ENCODE measurements around the gene MRPL10. TPM values are rescaled to one million over a fixed set of nuclear protein-coding genes. Genes with fewer than 3 reads are reported as not detected.
A peak's percentile ranks its signal among the peaks of the same experiment; 100 is the strongest.

MRPL10 gene
- total and polyA plus RNA-seq, 10 of the 15 experiments (the other 5 are each of a cell fraction or from before 2014, with no cell fraction given): 18.9 to 61.9 (median 47.3) TPM

DNA sequence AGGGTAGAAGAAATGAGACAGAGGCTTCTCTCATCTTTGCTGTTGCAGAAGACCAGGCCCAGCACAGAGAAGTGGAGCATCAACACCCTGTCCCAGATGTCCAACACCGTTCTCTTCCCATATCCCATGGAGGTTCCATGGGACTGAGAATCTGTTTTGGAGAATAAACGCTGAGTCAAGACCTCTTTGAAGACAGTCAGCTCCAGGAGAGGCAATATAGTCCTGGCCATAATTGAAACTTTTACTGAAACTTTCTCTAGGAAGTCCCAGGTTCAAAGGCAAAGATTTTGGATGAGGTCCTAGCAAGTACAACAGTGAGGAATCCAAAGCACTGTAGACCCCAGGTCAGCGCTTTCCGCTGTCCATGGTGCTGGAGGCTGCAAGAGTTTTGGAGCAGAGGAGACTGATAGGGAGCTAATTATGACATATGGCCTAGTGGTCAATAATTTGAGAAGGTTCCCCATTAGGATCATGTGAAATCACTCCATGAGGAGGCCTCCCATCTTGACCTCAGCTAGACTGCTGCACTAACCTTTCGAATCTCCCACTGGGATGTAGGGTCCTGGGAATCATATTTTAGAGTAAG is 45.7 kb downstream of the MRPL10 start:
- no peaks in the 10 kb centered on the region for H3K4me1 ChIP-seq (ENCODE audit: control insufficient read depth, insufficient read depth, low read length)
- ChIA-PET RAD21 (ENCODE audit: unreplicated experiment) (interaction anchor here (1.3 kb wide), 1 partner anchor 91 kb away, joined by 3 read pairs; no protein-coding TSS in a partner anchor), POLR2A (interaction anchor here (0.6 kb wide), 2 partner anchors 92 to 138 kb away, joined by 3 read pairs; no protein-coding TSS in a partner anchor), SMC1A (ENCODE audit: uncharacterized antibody, unreplicated experiment) (interaction anchor here (1.9 kb wide), 1 partner anchor 93 kb away, joined by 4 read pairs; no protein-coding TSS in a partner anchor), CTCF (interaction anchor here (2.3 kb wide), 1 partner anchor 16 kb away, joined by 6 read pairs; no protein-coding TSS in a partner anchor)
- H3K36me3 ChIP-seq (ENCODE audit: control insufficient read depth in 2 of 2, insufficient read depth in 2 of 2, low read length in 1 of 2): no peaks in the 10 kb centered on the region
- ATAC-seq (0 out of 3 replicates have a peak, but pooled peaks have one; percentile 47), DNase-seq (ENCODE audit: low read depth, low spot score) (no peak), FAIRE-seq (no peak)
- H2AFZ ChIP-seq (ENCODE audit: control insufficient read depth, low read depth, low read length): no peak overlapping the region
- H3K79me2 ChIP-seq (ENCODE audit: control insufficient read depth, insufficient read depth, low read length): no peaks in the 10 kb centered on the region
- H3K27ac ChIP-seq (ENCODE audit: control insufficient read depth, insufficient read depth): no peak overlapping the region
- no peak overlapping the region for H3K4me3 ChIP-seq
- H3K9me3 ChIP-seq (replicated peaks; ENCODE audit: control insufficient read depth, insufficient read depth, low read length): no peaks in the 10 kb centered on the region
- no peaks in the 10 kb centered on the region for H4K20me1 ChIP-seq (ENCODE audit: control insufficient read depth, insufficient read depth)
- no peak overlapping the region for H3K4me2 ChIP-seq (ENCODE audit: control insufficient read depth, insufficient read depth)
- BruUV-seq (replicated peaks): no TSS peak
- TF ChIP-seq, protein P1, sequence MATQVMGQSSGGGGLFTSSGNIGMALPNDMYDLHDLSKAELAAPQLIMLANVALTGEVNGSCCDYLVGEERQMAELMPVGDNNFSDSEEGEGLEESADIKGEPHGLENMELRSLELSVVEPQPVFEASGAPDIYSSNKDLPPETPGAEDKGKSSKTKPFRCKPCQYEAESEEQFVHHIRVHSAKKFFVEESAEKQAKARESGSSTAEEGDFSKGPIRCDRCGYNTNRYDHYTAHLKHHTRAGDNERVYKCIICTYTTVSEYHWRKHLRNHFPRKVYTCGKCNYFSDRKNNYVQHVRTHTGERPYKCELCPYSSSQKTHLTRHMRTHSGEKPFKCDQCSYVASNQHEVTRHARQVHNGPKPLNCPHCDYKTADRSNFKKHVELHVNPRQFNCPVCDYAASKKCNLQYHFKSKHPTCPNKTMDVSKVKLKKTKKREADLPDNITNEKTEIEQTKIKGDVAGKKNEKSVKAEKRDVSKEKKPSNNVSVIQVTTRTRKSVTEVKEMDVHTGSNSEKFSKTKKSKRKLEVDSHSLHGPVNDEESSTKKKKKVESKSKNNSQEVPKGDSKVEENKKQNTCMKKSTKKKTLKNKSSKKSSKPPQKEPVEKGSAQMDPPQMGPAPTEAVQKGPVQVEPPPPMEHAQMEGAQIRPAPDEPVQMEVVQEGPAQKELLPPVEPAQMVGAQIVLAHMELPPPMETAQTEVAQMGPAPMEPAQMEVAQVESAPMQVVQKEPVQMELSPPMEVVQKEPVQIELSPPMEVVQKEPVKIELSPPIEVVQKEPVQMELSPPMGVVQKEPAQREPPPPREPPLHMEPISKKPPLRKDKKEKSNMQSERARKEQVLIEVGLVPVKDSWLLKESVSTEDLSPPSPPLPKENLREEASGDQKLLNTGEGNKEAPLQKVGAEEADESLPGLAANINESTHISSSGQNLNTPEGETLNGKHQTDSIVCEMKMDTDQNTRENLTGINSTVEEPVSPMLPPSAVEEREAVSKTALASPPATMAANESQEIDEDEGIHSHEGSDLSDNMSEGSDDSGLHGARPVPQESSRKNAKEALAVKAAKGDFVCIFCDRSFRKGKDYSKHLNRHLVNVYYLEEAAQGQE (IDR thresholded peaks at IDR 0.05; ENCODE audit: low read depth, low read length): peak; percentile 94
- no peak for TF ChIP-seq YY1 (IDR thresholded peaks at IDR 0.05; ENCODE audit: low read depth, low read length)
- no peak overlapping the region for H3K9ac ChIP-seq (ENCODE audit: control insufficient read depth, insufficient read depth, low read length)
- WGBS (ENCODE audit: insufficient coverage, insufficient replicate concordance, low lambda C conversion rate, missing lambda C conversion rate): 43% methylated on average over 5 of the region's 5 CpGs
- in situ Hi-C loops (cut with MboI): no loop called here
- peaks cover 4 to 7% of the 10 kb centered on the region in 2 experiments for H3K27me3 ChIP-seq (replicated peaks in 1 of 2; ENCODE audit: control insufficient read depth in 2 of 2, insufficient read depth in 2 of 2, low read length in 1 of 2)
- intact Hi-C loops (cut with micrococcal nuclease; ENCODE audit: unreplicated experiment): no loop called here
